Measurements from ENCODE around the gene UGT1A5.

DNA sequence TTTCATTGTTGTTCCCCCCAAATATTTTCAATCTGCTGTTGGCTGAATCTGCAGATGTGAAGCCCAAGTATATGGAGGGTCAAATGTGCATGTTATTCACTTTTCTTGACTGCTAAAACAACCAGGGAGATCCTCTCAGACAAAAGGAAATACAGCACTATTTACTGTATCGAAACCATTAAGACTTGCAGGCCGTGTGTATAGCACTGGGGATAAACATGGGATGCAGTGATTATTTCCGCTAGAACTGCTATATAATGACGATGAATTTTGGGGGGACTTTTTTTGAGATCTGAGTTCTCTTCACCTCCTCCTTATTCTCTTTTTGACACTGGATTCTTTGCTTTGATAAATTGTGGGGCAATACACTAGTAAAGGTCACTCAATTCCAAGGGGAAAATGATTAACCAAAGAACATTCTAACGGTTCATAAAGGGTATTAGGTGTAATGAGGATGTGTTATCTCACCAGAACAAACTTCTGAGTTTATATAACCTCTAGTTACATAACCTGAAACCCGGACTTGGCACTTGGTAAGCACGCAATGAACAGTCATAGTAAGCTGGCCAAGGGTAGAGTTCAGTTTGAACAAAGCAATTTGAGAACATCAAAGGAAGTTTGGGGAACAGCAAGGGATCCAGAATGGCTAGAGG lies 43.8 kb downstream of the UGT1A5 start:
- TF ChIP-seq, protein P1, sequence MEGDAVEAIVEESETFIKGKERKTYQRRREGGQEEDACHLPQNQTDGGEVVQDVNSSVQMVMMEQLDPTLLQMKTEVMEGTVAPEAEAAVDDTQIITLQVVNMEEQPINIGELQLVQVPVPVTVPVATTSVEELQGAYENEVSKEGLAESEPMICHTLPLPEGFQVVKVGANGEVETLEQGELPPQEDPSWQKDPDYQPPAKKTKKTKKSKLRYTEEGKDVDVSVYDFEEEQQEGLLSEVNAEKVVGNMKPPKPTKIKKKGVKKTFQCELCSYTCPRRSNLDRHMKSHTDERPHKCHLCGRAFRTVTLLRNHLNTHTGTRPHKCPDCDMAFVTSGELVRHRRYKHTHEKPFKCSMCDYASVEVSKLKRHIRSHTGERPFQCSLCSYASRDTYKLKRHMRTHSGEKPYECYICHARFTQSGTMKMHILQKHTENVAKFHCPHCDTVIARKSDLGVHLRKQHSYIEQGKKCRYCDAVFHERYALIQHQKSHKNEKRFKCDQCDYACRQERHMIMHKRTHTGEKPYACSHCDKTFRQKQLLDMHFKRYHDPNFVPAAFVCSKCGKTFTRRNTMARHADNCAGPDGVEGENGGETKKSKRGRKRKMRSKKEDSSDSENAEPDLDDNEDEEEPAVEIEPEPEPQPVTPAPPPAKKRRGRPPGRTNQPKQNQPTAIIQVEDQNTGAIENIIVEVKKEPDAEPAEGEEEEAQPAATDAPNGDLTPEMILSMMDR (IDR thresholded peaks at IDR 0.05), result no peak
- no peak for TF ChIP-seq POLR2A (IDR thresholded peaks at IDR 0.05)
